ENCODE data around the gene SFTA2. TPM values are rescaled to one million over a fixed set of nuclear protein-coding genes. Genes with fewer than 3 reads are reported as not detected.

Gene SFTA2
- total and polyA plus RNA-seq, 10 of the 15 experiments (the other 5 are each of a cell fraction or from before 2014, with no cell fraction given), result 0.15 to 0.92 (median 0.33) TPM; not detected in 4

DNA sequence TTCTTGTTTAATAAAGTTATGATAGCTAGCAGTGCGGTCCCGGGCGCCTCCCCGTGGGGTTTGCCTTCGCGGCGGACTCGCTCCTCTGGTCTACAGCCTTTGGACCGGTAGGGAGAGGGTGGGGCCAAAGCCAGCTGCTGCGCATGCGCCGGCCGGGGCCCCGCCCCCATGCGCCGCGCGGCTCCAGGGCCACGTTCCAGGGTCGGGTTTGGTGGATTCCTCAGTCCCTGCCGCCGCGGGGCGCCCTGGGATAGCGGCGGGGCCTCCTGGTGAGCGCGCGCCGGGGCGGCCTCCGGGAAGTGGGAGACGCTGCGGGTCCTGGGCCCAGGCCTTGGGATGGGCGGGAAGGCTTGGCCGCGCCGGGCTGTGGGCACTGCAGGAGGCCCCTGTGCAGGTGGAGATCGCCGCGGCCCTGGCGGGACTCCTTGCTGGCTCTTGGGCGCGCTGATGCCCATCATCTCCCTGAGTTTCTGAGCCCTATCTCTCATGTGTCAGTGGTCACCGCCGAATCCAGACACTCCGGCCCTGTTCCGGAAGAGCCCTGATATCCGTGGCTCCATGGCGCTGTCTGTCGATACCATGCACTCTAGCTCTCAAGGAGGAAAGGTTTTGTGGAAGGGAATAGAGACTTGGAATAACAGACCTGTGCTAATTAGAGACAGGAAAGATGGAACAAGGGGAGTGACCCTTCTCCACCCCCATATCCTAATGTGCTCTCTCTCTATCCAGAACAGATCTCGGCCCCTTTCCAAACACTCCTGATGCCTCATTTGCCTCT is 17.7 kb downstream of the SFTA2 start, which contains the start of gene VARS2:
Gene VARS2, plus strand, starts transcription at position 163 of the 778 bp plus-strand sequence. Its CDS starts 599 bp downstream, at position 762.
- ChIA-PET SMC1A (ENCODE audit: uncharacterized antibody, unreplicated experiment) (interaction anchor here (0.6 to 7.9 kb wide), 30 partner anchors 12 to 372 kb away, joined by 3 to 141 read pairs (median 4); partner anchors contain the start of genes DDR1 and MRPS18B), CTCF (interaction anchor here (0.5 to 9.3 kb wide), 42 partner anchors 11 to 434 kb away, joined by 3 to 122 read pairs (median 7); partner anchors contain the start of genes DDR1 and DHX16), RAD21 (ENCODE audit: unreplicated experiment) (interaction anchor here (0.7 to 4.6 kb wide), 52 partner anchors 10 to 461 kb away, joined by 3 to 138 read pairs (median 6); partner anchors contain the start of genes CCHCR1, DDR1, IER3 and MDC1), POLR2A (interaction anchor here (0.6 to 4.4 kb wide), 20 partner anchors 11 to 280 kb away, joined by 3 to 50 read pairs (median 3); partner anchors contain the start of genes DDR1 and FLOT1)
- Histone ChIP-seq H3K4me3 (peak within 1 kb of the TSS; percentile 91), H4K20me1 (ENCODE audit: control insufficient read depth, insufficient read depth) (no peaks in the 10 kb centered on the region), H3K27me3 (replicated peaks in 1 of 2; ENCODE audit: control insufficient read depth in 2 of 2, insufficient read depth in 2 of 2, low read length in 1 of 2) (no peaks in the 10 kb centered on the region), H3K4me1 (ENCODE audit: control insufficient read depth, insufficient read depth, low read length) (peaks cover 4% of the 10 kb centered on the region), H3K4me2 (ENCODE audit: control insufficient read depth, insufficient read depth) (peak within 1 kb of the TSS; percentile 99), H3K9me3 (replicated peaks; ENCODE audit: control insufficient read depth, insufficient read depth, low read length) (no peaks in the 10 kb centered on the region), H3K36me3 (ENCODE audit: control insufficient read depth in 2 of 2, insufficient read depth in 2 of 2, low read length in 1 of 2) (peaks cover 6 to 8% of the 10 kb centered on the region in 2 experiments; a peak in 3 of 4 replicates), H3K27ac (ENCODE audit: control insufficient read depth, insufficient read depth) (peak within 1 kb of the TSS; percentile 87), H3K9ac (ENCODE audit: control insufficient read depth, insufficient read depth, low read length) (peak within 1 kb of the TSS; percentile 86), H3K79me2 (ENCODE audit: control insufficient read depth, insufficient read depth, low read length) (peaks cover 9% of the 10 kb centered on the region), H2AFZ (ENCODE audit: control insufficient read depth, low read depth, low read length) (peak within 1 kb of the TSS; percentile 80)
- in situ Hi-C loops (cut with MboI) (no loop called here), intact Hi-C loops (cut with micrococcal nuclease; ENCODE audit: unreplicated experiment) (loop anchor here (1.0 to 2.0 kb wide), 2 partner anchors 86 to 129 kb away; no protein-coding TSS in a partner anchor)
- 2% methylated on average over 34 of the region's 52 CpGs for WGBS (ENCODE audit: insufficient coverage, insufficient replicate concordance, low lambda C conversion rate, missing lambda C conversion rate)
- ATAC-seq (peak; percentile 96), FAIRE-seq (peak; percentile 81), DNase-seq (ENCODE audit: low read depth, low spot score) (peak; percentile 72)
- BruUV-seq (replicated peaks), result no TSS peak
- TF ChIP-seq, protein P1, sequence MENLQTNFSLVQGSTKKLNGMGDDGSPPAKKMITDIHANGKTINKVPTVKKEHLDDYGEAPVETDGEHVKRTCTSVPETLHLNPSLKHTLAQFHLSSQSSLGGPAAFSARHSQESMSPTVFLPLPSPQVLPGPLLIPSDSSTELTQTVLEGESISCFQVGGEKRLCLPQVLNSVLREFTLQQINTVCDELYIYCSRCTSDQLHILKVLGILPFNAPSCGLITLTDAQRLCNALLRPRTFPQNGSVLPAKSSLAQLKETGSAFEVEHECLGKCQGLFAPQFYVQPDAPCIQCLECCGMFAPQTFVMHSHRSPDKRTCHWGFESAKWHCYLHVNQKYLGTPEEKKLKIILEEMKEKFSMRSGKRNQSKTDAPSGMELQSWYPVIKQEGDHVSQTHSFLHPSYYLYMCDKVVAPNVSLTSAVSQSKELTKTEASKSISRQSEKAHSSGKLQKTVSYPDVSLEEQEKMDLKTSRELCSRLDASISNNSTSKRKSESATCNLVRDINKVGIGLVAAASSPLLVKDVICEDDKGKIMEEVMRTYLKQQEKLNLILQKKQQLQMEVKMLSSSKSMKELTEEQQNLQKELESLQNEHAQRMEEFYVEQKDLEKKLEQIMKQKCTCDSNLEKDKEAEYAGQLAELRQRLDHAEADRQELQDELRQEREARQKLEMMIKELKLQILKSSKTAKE (IDR thresholded peaks at IDR 0.05; ENCODE audit: low read depth, poor library complexity, severe bottlenecking), result no peak
- TF ChIP-seq, protein P2, sequence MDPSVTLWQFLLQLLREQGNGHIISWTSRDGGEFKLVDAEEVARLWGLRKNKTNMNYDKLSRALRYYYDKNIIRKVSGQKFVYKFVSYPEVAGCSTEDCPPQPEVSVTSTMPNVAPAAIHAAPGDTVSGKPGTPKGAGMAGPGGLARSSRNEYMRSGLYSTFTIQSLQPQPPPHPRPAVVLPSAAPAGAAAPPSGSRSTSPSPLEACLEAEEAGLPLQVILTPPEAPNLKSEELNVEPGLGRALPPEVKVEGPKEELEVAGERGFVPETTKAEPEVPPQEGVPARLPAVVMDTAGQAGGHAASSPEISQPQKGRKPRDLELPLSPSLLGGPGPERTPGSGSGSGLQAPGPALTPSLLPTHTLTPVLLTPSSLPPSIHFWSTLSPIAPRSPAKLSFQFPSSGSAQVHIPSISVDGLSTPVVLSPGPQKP (IDR thresholded peaks at IDR 0.05; ENCODE audit: low read depth, low read length), result no peak
- no peak for TF ChIP-seq NR2C2 (IDR thresholded peaks at IDR 0.05; ENCODE audit: borderline replicate concordance, control insufficient read depth, insufficient read length, low read depth)
- TF ChIP-seq, protein P3, sequence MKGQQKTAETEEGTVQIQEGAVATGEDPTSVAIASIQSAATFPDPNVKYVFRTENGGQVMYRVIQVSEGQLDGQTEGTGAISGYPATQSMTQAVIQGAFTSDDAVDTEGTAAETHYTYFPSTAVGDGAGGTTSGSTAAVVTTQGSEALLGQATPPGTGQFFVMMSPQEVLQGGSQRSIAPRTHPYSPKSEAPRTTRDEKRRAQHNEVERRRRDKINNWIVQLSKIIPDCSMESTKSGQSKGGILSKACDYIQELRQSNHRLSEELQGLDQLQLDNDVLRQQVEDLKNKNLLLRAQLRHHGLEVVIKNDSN (IDR thresholded peaks at IDR 0.05; ENCODE audit: borderline replicate concordance, extremely low read length, insufficient read depth, low read depth, low read length), result no peak
- no peak for TF ChIP-seq CBFB (IDR thresholded peaks at IDR 0.05; ENCODE audit: low read depth)
- TF ChIP-seq CHD4 (IDR thresholded peaks at IDR 0.05), result no peak
- TF ChIP-seq GATAD2B (conservative IDR thresholded peaks at IDR 0.05; ENCODE audit: low read depth), result peak; percentile 85
- TF ChIP-seq GABPA (IDR thresholded peaks at IDR 0.05; ENCODE audit: low read depth), result no peak
- TF ChIP-seq KAT2A (conservative IDR thresholded peaks at IDR 0.05; ENCODE audit: control insufficient read depth, low read depth, low read length), result no peak
- 0 out of 2 replicates have a peak, but pooled peaks have one; percentile 33 for TF ChIP-seq TCF3 (IDR thresholded peaks at IDR 0.05; ENCODE audit: borderline replicate concordance, insufficient read depth, low read depth, low read length)
- no peak for TF ChIP-seq WRNIP1 (IDR thresholded peaks at IDR 0.05; ENCODE audit: borderline replicate concordance, low read depth, low read length)
- no peak for TF ChIP-seq SREBF2 (IDR thresholded peaks at IDR 0.05; ENCODE audit: low read length)
- TF ChIP-seq DPF2 (IDR thresholded peaks at IDR 0.05), result 0 out of 2 replicates have a peak, but pooled peaks have one; percentile 42
- TF ChIP-seq SPI1 (IDR thresholded peaks at IDR 0.05; ENCODE audit: borderline replicate concordance, insufficient read depth, low read depth, low read length), result no peak
- no peak; the same call in 1 of the 2 replicates for TF ChIP-seq NFIC (IDR thresholded peaks at IDR 0.05; ENCODE audit: low read depth, low read length)
- TF ChIP-seq HDGF (IDR thresholded peaks at IDR 0.05), result no peak
